Measurements from ENCODE around the gene TSC22D2.

- no peak for TF ChIP-seq EZH2 (optimal IDR thresholded peaks at IDR 0.05; ENCODE audit: low read depth, low read length)
- no peak for TF ChIP-seq CTCF (IDR thresholded peaks at IDR 0.05; ENCODE audit: low read length)
- TF ChIP-seq EZH2phosphoT487 (IDR thresholded peaks at IDR 0.05; ENCODE audit: low read length): no peak
Observed at GRCh38 chr3:150472421-150472820, 64.3 kb downstream of the TSC22D2 start.

All from MM.1S (cell line).